GM12878 (cell line): ENCODE results near the gene COL4A4. TPM values are rescaled to one million over a fixed set of nuclear protein-coding genes. Genes with fewer than 3 reads are reported as not detected.

Experiments used
- ATAC-seq: fragments of 200-7000 bp; cut with Tn5 transposase; 3 replicates; pipeline ENCODE4 v1.9.1; 2020; ENCODE audit warnings: mild to moderate bottlenecking, moderate library complexity
- BruUV-seq: library from RNA; stranded (reverse); fragments of 400-500 nt; replicated peaks from 2 replicates; lab custom pipeline; 2021; lab: Mats Ljungman, UMichigan
- CTCF ChIA-PET: fragments of 300-600 bp; sonication (Branson Sonifier 250); formaldehyde crosslinking; extraction: SDS; loops from one replicate; lab custom pipeline; 2021; ENCODE audit warnings: inconsistent platforms; lab: Yijun Ruan, JAX
- POLR2A ChIA-PET: fragments of 350-600 bp; formaldehyde crosslinking; extraction: SDS; loops from one replicate; lab custom pipeline; 2021; ENCODE audit warnings: inconsistent platforms; lab: Charles Lee
- RAD21 ChIA-PET: fragments of 300-600 bp; sonication (Branson Sonifier 250); formaldehyde crosslinking; loops from one replicate; lab custom pipeline; 2023; ENCODE audit warnings: antibody characterized with exemption; ENCODE audit not compliant: unreplicated experiment; lab: Charles Lee
- SMC1A ChIA-PET: fragments of 300-600 bp; sonication (Branson Sonifier 250); formaldehyde crosslinking; loops from one replicate; lab custom pipeline; 2023; ENCODE audit not compliant: unreplicated experiment, uncharacterized antibody; lab: Charles Lee
- DNase-seq: peaks from one replicate; pipeline ENCODE4 v3.0.0-alpha.2; 2011; ENCODE audit warnings: low read depth, low spot score
- FAIRE-seq: peaks from 3 replicates; lab custom pipeline; 2011; peaks lifted over from hg19 to GRCh38; lab: Jason Lieb, UNC
- H2AFZ ChIP-seq: 2 replicates; pipeline ENCODE4 v1.6.0; 2011; ENCODE audit warnings: low read depth, low read length, control low read depth; ENCODE audit not compliant: control insufficient read depth
- H3K27ac ChIP-seq: 2 replicates; pipeline ENCODE4 v1.5.1; 2011; ENCODE audit warnings: control low read depth; ENCODE audit not compliant: control insufficient read depth, insufficient read depth
- H3K27me3 ChIP-seq, 2 experiments: replicated peaks in 1 of 2; 2 replicates each; pipeline versions ENCODE4 v1.6.0 to v1.6.1; 2011; ENCODE audit warnings: low read length in 1 of 2; ENCODE audit not compliant: control insufficient read depth in 2 of 2, insufficient read depth in 2 of 2
- H3K36me3 ChIP-seq, 2 experiments: 2 replicates each; pipeline ENCODE4 v1.5.1; 2011; ENCODE audit warnings: low read length in 1 of 2; ENCODE audit not compliant: control insufficient read depth in 2 of 2, insufficient read depth in 2 of 2
- H3K4me1 ChIP-seq: 2 replicates; pipeline ENCODE4 v1.6.1; 2011; ENCODE audit warnings: mild to moderate bottlenecking, low read length, moderate library complexity, mixed read lengths; ENCODE audit not compliant: control insufficient read depth, insufficient read depth
- H3K4me2 ChIP-seq: 2 replicates; pipeline ENCODE4 v1.6.0; 2011; ENCODE audit warnings: control low read depth; ENCODE audit not compliant: control insufficient read depth, insufficient read depth
- H3K4me3 ChIP-seq: fragments of 200-600 bp; sonication (generic); 2 replicates; pipeline ENCODE4 v1.5.1; 2016
- H3K79me2 ChIP-seq: 2 replicates; pipeline ENCODE4 v1.6.0; 2011; ENCODE audit warnings: low read length; ENCODE audit not compliant: control insufficient read depth, insufficient read depth
- H3K9ac ChIP-seq: 2 replicates; pipeline ENCODE4 v1.8.0; 2011; ENCODE audit warnings: low read length, control low read depth, mixed read lengths; ENCODE audit not compliant: control insufficient read depth, insufficient read depth
- H3K9me3 ChIP-seq: replicated peaks from 3 replicates; pipeline ENCODE4 v1.5.1; 2011; ENCODE audit warnings: mild to moderate bottlenecking, low read length; ENCODE audit not compliant: control insufficient read depth, insufficient read depth
- H4K20me1 ChIP-seq: 2 replicates; pipeline ENCODE4 v1.6.0; 2011; ENCODE audit not compliant: control insufficient read depth, insufficient read depth
- CBX5 ChIP-seq: sonication (generic); IDR thresholded peaks from 2 replicates; pipeline ENCODE4 v1.6.1; 2016; ENCODE audit warnings: low read depth, moderate library complexity, mild to moderate bottlenecking, inconsistent platforms
- FOS ChIP-seq: IDR thresholded peaks from 3 replicates; pipeline ENCODE4 v1.6.1; 2011; ENCODE audit warnings: borderline replicate concordance; ENCODE audit not compliant: insufficient read length; ENCODE audit errors: extremely low read depth
- HSF1 ChIP-seq: fragments of 150-350 bp; IDR thresholded peaks from 2 replicates; pipeline ENCODE4 v1.6.1; 2014; ENCODE audit warnings: mild to moderate bottlenecking, low read depth, low read length
- KLF5 ChIP-seq: fragments of 450-650 bp; IDR thresholded peaks from 2 replicates; pipeline ENCODE4 v1.6.1; 2014; ENCODE audit warnings: mild to moderate bottlenecking; ENCODE audit not compliant: partially characterized antibody
- NFYA ChIP-seq: IDR thresholded peaks from 2 replicates; pipeline ENCODE4 v1.6.1; 2011; ENCODE audit warnings: low read depth, mild to moderate bottlenecking, low read length, improper control_type of control experiment, borderline replicate concordance
- RAD21 ChIP-seq: IDR thresholded peaks from 2 replicates; pipeline ENCODE4 v1.6.1; 2011; ENCODE audit warnings: mild to moderate bottlenecking, low read depth, low read length, moderate library complexity; ENCODE audit not compliant: insufficient read depth
- SREBF1 ChIP-seq: IDR thresholded peaks from 2 replicates; pipeline ENCODE4 v1.6.1; 2012; ENCODE audit warnings: mild to moderate bottlenecking, low read length
- SRF ChIP-seq, 2 experiments: IDR thresholded peaks; 2 replicates each; pipeline ENCODE4 v1.6.1; 2011; ENCODE audit warnings: low read depth in 2 of 2, low read length in 2 of 2, mild to moderate bottlenecking in 1 of 2, moderate library complexity in 1 of 2
- YY1 ChIP-seq: IDR thresholded peaks from 2 replicates; pipeline ENCODE4 v1.6.1; 2011; ENCODE audit warnings: low read depth, mild to moderate bottlenecking, low read length
- ZBED1 ChIP-seq: IDR thresholded peaks from 2 replicates; pipeline ENCODE4 v1.6.1; 2016; ENCODE audit warnings: borderline replicate concordance
- ZNF592 ChIP-seq: fragments of 450-650 bp; IDR thresholded peaks from 2 replicates; pipeline ENCODE4 v1.6.1; 2017; ENCODE audit warnings: mild to moderate bottlenecking, moderate library complexity
- ZNF622 ChIP-seq: fragments of 450-650 bp; IDR thresholded peaks from 2 replicates; pipeline ENCODE4 v1.6.1; 2017; ENCODE audit warnings: mild to moderate bottlenecking, inconsistent platforms
- WGBS: methylation state at CpG from one replicate; pipeline ENCODE4 v1.1.6; 2016; ENCODE audit warnings: low lambda C conversion rate; ENCODE audit not compliant: insufficient replicate concordance, insufficient coverage; ENCODE audit errors: missing lambda C conversion rate; 5-methylcytosine and 5-hydroxymethylcytosine counted together
- in situ Hi-C: fragments of 300-500 bp; cut with MboI; formaldehyde crosslinking; loops from 9 replicates; pipeline ENCODE4 v1.14.3; 2018; ENCODE audit warnings: mixed read lengths
- intact Hi-C: fragments of 100-400 bp; cut with micrococcal nuclease; formaldehyde crosslinking; loops from one replicate; pipeline ENCODE4 v1.14.2; 2022; ENCODE audit not compliant: unreplicated experiment
- polyA plus RNA-seq, 11 experiments: library from polyadenylated mRNA; depleted of rRNA in 4 of 11; unstranded in 6 of 11; stranded (reverse) in 5 of 11; fragments of >200 nt; fragmentation: Nextera tagmentation in 4 of 11; fragmentation: Illumina TruSeq in 1 of 11; extraction: Ambion mirVana in 4 of 11; extraction: Trizol in 1 of 11; gene quantifications; 1 replicate in 1 of 11; 2 replicates in 10 of 11; pipeline versions ENCODE4 v1.2.1 to v1.2.3, GENCODE V29; 2011 to 2016; ENCODE audit warnings: inconsistent platforms in 2 of 11, missing spikeins in 2 of 11, low read depth in 1 of 11
- total RNA-seq, 4 experiments: library from RNA; depleted of rRNA in 3 of 4; stranded (reverse); fragments of >200 nt in 3 of 4; fragmentation: Illumina TruSeq in 1 of 4; extraction: Trizol in 1 of 4; gene quantifications; 2 replicates each; pipeline versions ENCODE4 v1.2.1 to v1.2.3, GENCODE V29; 2013 to 2021
- TF ChIP-seq, protein P1 (sequence below): fragments of 450-650 bp; formaldehyde crosslinking; IDR thresholded peaks from 2 replicates; pipeline ENCODE4 v1.4.0; 2022; ENCODE audit warnings: mild to moderate bottlenecking, moderate library complexity
- TF ChIP-seq, protein P2 (sequence below): fragments of 450-650 bp; IDR thresholded peaks from 2 replicates; pipeline ENCODE4 v1.6.1; 2018; ENCODE audit warnings: borderline replicate concordance, mild to moderate bottlenecking; ENCODE audit not compliant: partially characterized antibody

COL4A4 gene
- total and polyA plus RNA-seq, 10 of the 15 experiments (the other 5 are each of a cell fraction or from before 2014, with no cell fraction given): 0.19 to 4.0 (median 2.1) TPM

DNA sequence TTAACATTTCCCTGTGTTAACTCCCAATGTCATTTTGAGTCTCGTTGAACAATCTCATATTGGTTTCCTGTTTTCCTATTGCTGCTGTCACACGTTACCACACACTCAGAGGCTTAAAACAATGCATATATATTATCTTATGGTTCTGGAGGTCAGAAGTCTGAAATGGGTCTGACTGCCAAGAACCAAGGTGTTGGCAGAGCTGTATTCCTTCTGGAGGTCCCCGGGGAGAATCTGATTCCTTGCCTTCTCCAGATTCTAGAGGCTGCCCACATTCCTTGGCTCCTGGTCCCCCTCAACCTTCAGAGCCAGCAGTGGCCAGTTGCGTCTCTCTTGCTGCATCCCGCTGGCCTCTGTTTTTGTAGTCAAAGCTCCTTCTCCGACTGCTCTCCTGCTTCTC lies 17.5 kb downstream of the COL4A4 start:
- no peaks in the 10 kb centered on the region for H3K36me3 ChIP-seq
- ATAC-seq: no peak
- peaks cover under 1% of the 10 kb centered on the region for H3K9me3 ChIP-seq
- H3K4me3 ChIP-seq: no peak overlapping the region
- no peak overlapping the region for H3K9ac ChIP-seq
- no peak overlapping the region for H2AFZ ChIP-seq
- CTCF ChIA-PET: no interaction called here
- intact Hi-C loops (no loop called here), in situ Hi-C loops (no loop called here)
- H4K20me1 ChIP-seq: no peaks in the 10 kb centered on the region
- no peak for DNase-seq
- FAIRE-seq: no peak
- POLR2A ChIA-PET: no interaction called here
- H3K4me1 ChIP-seq: no peaks in the 10 kb centered on the region
- SMC1A ChIA-PET: no interaction called here
- H3K79me2 ChIP-seq: no peaks in the 10 kb centered on the region
- no peak overlapping the region for H3K27ac ChIP-seq
- WGBS: 60% methylated on average over 6 of the region's 6 CpGs
- no peak overlapping the region for H3K4me2 ChIP-seq
- BruUV-seq: no TSS peak
- RAD21 ChIA-PET: no interaction called here
- H3K27me3 ChIP-seq: no peaks in the 10 kb centered on the region
- TF ChIP-seq, protein P1, sequence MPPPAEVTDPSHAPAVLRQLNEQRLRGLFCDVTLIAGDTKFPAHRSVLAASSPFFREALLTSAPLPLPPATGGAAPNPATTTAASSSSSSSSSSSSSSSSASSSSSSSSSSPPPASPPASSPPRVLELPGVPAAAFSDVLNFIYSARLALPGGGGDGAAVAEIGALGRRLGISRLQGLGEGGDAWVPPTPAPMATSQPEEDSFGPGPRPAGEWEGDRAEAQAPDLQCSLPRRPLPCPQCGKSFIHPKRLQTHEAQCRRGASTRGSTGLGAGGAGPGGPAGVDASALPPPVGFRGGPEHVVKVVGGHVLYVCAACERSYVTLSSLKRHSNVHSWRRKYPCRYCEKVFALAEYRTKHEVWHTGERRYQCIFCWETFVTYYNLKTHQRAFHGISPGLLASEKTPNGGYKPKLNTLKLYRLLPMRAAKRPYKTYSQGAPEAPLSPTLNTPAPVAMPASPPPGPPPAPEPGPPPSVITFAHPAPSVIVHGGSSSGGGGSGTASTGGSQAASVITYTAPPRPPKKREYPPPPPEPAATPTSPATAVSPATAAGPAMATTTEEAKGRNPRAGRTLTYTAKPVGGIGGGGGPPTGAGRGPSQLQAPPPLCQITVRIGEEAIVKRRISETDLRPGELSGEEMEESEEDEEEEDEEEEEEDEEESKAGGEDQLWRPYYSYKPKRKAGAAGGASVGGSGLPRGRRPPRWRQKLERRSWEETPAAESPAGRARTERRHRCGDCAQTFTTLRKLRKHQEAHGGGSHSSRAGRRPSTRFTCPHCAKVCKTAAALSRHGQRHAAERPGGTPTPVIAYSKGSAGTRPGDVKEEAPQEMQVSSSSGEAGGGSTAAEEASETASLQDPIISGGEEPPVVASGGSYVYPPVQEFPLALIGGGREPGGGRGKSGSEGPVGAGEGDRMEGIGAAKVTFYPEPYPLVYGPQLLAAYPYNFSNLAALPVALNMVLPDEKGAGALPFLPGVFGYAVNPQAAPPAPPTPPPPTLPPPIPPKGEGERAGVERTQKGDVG: no peak
- TF ChIP-seq ZBED1 (no peak), ZNF622 (no peak), SREBF1 (no peak), RAD21 (no peak), HSF1 (no peak), CBX5 (no peak), FOS (no peak), ZNF592 (no peak), SRF (IDR thresholded peaks at IDR 0.05; ENCODE audit: low read depth in 2 of 2, low read length in 2 of 2) (no peak), NFYA (no peak), YY1 (no peak), KLF5 (no peak)
- TF ChIP-seq, protein P2, sequence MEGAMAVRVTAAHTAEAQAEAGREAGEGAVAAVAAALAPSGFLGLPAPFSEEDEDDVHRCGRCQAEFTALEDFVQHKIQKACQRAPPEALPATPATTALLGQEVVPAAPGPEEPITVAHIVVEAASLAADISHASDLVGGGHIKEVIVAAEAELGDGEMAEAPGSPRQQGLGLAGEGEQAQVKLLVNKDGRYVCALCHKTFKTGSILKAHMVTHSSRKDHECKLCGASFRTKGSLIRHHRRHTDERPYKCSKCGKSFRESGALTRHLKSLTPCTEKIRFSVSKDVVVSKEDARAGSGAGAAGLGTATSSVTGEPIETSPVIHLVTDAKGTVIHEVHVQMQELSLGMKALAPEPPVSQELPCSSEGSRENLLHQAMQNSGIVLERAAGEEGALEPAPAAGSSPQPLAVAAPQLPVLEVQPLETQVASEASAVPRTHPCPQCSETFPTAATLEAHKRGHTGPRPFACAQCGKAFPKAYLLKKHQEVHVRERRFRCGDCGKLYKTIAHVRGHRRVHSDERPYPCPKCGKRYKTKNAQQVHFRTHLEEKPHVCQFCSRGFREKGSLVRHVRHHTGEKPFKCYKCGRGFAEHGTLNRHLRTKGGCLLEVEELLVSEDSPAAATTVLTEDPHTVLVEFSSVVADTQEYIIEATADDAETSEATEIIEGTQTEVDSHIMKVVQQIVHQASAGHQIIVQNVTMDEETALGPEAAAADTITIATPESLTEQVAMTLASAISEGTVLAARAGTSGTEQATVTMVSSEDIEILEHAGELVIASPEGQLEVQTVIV: no peak
